HG03108 (cell line): ENCODE results near the gene GPR78.

ENCODE experiments used
- ATAC-seq: cut with Tn5 transposase; IDR thresholded peaks from one replicate; pipeline ENCODE4 v1.9.1; 2021; ENCODE audit warnings: moderate library complexity; ENCODE audit not compliant: unreplicated experiment

GPR78 gene

GRCh38 chr4:8545439-8545765, 34.8 kb upstream of the GPR78 start:
- ATAC-seq = no peak

GRCh38 chr4:8546766-8547107, 33.5 kb upstream of the GPR78 start:
- ATAC-seq = no peak

- ATAC-seq = no peak
Observed at GRCh38 chr4:8547108-8547911, 32.9 kb upstream of the GPR78 start.

- no peak for ATAC-seq
Observed at GRCh38 chr4:8547912-8548730, 32.1 kb upstream of the GPR78 start.

- no peak for ATAC-seq
Observed at GRCh38 chr4:8548731-8549351, 31.4 kb upstream of the GPR78 start.

GRCh38 chr4:8549352-8549931, 30.8 kb upstream of the GPR78 start:
- ATAC-seq = no peak

GRCh38 chr4:8550691-8551090, 29.5 kb upstream of the GPR78 start:
- no peak for ATAC-seq

- ATAC-seq = no peak
Observed at GRCh38 chr4:8552024-8552423, 28.2 kb upstream of the GPR78 start.

- ATAC-seq = no peak
Observed at GRCh38 chr4:8552581-8553205, 27.5 kb upstream of the GPR78 start.

- no peak for ATAC-seq
Observed at GRCh38 chr4:8553216-8553615, 27.0 kb upstream of the GPR78 start.

GRCh38 chr4:8553991-8554405, 26.2 kb upstream of the GPR78 start:
- no peak for ATAC-seq

- no peak for ATAC-seq
Observed at GRCh38 chr4:8554555-8555100, 25.6 kb upstream of the GPR78 start.

- no peak for ATAC-seq
Observed at GRCh38 chr4:8555716-8556115, 24.5 kb upstream of the GPR78 start.

- no peak for ATAC-seq
Observed at GRCh38 chr4:8556341-8557150, 23.6 kb upstream of the GPR78 start.

- no peak for ATAC-seq
Observed at GRCh38 chr4:8557151-8558076, 22.8 kb upstream of the GPR78 start.

GRCh38 chr4:8558080-8558960, 21.9 kb upstream of the GPR78 start:
- ATAC-seq = no peak

- no peak for ATAC-seq
Observed at GRCh38 chr4:8559011-8559410, 21.2 kb upstream of the GPR78 start.
